Vagina (tissue), 2 donors: ENCODE measurements around the gene SETD2.

Source experiments
- CTCF ChIP-seq, 3 experiments: fragments of 450-650 bp in 2 of 3; fragments of 200-600 bp in 1 of 3; sonication (generic) in 1 of 3; IDR thresholded peaks; one replicate each; pipeline ENCODE4 v1.5.1; 2017 to 2019; ENCODE audit warnings: antibody characterized with exemption in 3 of 3, mild to moderate bottlenecking in 2 of 3, moderate library complexity in 2 of 3
- POLR2AphosphoS5 ChIP-seq, 2 donors: sonication (generic); formaldehyde crosslinking; IDR thresholded peaks; one replicate each; pipeline ENCODE4 v1.9.0; 2017; ENCODE audit warnings: antibody characterized with exemption in 2 of 2, mild to moderate bottlenecking in 2 of 2, low read depth in 1 of 2; ENCODE audit not compliant: insufficient read depth in 1 of 2

DNA sequence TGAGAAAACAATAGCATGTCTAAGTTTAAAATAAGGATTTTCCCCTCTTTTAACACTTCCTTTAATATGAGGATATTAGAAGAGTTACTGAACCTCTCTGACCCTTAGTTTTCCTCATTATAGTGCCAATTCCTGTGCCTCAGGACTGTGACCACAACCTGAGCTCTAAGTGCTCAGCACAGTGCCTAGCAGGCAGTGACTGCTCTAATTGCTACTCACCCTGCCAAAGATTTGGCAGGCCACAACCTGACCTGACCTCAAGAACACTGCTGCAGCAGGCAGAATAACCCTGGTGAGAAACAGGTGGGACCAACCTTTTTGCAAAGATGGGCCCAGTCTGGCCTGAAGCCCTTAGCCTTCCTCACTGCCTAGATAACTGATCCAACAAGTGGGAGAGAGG, 148.8 kb downstream of the SETD2 start:
- TF ChIP-seq POLR2AphosphoS5 (IDR thresholded peaks at IDR 0.05; ENCODE audit: insufficient read depth in 1 of 2, low read depth in 1 of 2) = no peak
- no peak for TF ChIP-seq CTCF (IDR thresholded peaks at IDR 0.05)
